Parathyroid adenoma (tissue), 2 donors: ENCODE results near the gene GCK.

Experiments used
- H2AFZ ChIP-seq: fragments of 300-600 bp; sonication (generic); one replicate; pipeline ENCODE4 v1.7.0; 2017; ENCODE audit warnings: antibody characterized with exemption, mild to moderate bottlenecking
- H3K27ac ChIP-seq: fragments of 300-600 bp; sonication (generic); one replicate; pipeline ENCODE4 v1.7.0; 2017
- H3K27me3 ChIP-seq: fragments of 300-600 bp; sonication (generic); one replicate; pipeline ENCODE4 v1.7.0; 2017; ENCODE audit warnings: low read length; ENCODE audit not compliant: control insufficient read depth, insufficient read depth
- H3K36me3 ChIP-seq: fragments of 300-600 bp; sonication (generic); one replicate; pipeline ENCODE4 v1.7.0; 2017; ENCODE audit warnings: low read length; ENCODE audit not compliant: control insufficient read depth, insufficient read depth
- H3K4me1 ChIP-seq: fragments of 300-600 bp; sonication (generic); one replicate; pipeline ENCODE4 v1.7.0; 2017; ENCODE audit warnings: control low read depth
- H3K4me2 ChIP-seq: fragments of 300-600 bp; sonication (generic); one replicate; pipeline ENCODE4 v1.7.0; 2017; ENCODE audit warnings: low read length
- H3K4me3 ChIP-seq: fragments of 300-600 bp; sonication (generic); one replicate; pipeline ENCODE4 v1.7.0; 2017; ENCODE audit warnings: low read depth, low read length
- H3K79me2 ChIP-seq: fragments of 300-600 bp; sonication (generic); one replicate; pipeline ENCODE4 v1.7.0; 2017; ENCODE audit warnings: control low read depth
- H3K9ac ChIP-seq: fragments of 300-600 bp; sonication (generic); one replicate; pipeline ENCODE4 v1.7.0; 2017; ENCODE audit warnings: mild to moderate bottlenecking
- H3K9me3 ChIP-seq: fragments of 300-600 bp; sonication (generic); one replicate; pipeline ENCODE4 v1.7.0; 2017; ENCODE audit warnings: low read length; ENCODE audit not compliant: control insufficient read depth
- TF ChIP-seq, protein P1 (sequence below): fragments of 300-600 bp; sonication (generic); IDR thresholded peaks from one replicate; pipeline ENCODE4 v1.7.0; 2017; ENCODE audit warnings: antibody characterized with exemption, mild to moderate bottlenecking
- donor health status: primary hyperparathyroidism.

The GCK gene

DNA sequence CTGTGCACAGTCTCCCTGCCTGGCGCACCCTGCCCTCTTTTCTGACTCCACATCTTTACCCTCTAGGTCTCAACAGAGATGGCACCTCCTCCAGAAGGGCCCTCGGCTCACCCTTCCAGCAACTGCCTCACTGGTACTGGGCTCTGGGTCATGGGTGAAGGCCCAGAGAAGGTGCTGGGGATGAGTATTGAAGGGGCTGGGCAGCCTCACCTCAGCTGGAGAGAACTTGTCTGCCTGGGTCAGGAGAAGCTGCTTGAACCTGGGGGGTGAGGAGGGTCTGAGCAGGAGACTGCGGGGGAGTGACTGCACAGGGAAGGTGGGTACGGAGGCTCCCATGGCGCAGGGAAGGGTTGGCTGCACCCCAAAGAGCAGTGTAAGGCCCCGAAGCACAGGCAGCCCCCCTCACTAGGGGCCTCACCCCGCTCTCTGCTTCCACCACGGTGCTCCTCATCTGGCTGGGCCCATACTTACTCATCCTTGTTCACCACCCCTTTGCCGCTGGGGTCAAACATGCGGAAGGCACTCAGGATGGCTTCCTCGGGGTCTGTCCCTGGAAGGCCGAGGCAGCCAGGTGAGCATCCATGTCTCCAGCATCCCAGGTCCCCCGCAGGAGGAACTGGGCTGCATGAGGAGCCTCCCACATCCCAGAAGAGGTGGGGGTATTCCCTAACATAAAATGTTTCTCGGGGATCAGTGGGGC is 49.8 kb downstream of the GCK start:
- Histone ChIP-seq H3K79me2 (no peaks in the 10 kb centered on the region), H3K4me3 (no peak overlapping the region), H2AFZ (no peak overlapping the region), H3K4me1 (no peaks in the 10 kb centered on the region), H3K9me3 (no peaks in the 10 kb centered on the region), H3K27ac (no peak overlapping the region), H3K9ac (no peak overlapping the region), H3K27me3 (no peaks in the 10 kb centered on the region), H3K36me3 (no peaks in the 10 kb centered on the region), H3K4me2 (no peak overlapping the region)
- TF ChIP-seq, protein P1, sequence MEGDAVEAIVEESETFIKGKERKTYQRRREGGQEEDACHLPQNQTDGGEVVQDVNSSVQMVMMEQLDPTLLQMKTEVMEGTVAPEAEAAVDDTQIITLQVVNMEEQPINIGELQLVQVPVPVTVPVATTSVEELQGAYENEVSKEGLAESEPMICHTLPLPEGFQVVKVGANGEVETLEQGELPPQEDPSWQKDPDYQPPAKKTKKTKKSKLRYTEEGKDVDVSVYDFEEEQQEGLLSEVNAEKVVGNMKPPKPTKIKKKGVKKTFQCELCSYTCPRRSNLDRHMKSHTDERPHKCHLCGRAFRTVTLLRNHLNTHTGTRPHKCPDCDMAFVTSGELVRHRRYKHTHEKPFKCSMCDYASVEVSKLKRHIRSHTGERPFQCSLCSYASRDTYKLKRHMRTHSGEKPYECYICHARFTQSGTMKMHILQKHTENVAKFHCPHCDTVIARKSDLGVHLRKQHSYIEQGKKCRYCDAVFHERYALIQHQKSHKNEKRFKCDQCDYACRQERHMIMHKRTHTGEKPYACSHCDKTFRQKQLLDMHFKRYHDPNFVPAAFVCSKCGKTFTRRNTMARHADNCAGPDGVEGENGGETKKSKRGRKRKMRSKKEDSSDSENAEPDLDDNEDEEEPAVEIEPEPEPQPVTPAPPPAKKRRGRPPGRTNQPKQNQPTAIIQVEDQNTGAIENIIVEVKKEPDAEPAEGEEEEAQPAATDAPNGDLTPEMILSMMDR: no peak

DNA sequence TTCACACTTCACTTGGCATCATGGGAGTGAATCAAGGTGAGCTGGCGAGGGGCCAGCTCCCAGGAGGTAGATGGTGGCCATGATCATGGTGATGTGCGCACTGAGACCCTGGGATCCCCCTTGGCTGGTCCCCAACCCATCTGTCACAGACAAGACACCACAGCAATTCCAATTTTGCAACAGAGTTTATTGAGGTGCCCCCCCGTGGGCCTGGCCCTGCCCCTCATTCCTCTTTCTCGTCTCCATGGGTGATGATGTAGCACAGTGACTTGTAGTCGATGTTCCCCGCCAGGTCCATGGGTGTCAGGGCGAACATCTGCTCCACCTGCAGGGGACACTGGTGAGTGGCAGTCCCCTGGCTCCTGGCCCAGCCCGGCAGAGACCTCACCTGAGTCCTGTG is 50.5 kb downstream of the GCK start:
- Histone ChIP-seq H3K79me2 (no peaks in the 10 kb centered on the region), H3K9me3 (no peaks in the 10 kb centered on the region), H3K27ac (no peak overlapping the region), H3K27me3 (no peaks in the 10 kb centered on the region), H3K4me2 (no peak overlapping the region), H3K9ac (no peak overlapping the region), H3K4me3 (no peak overlapping the region), H2AFZ (no peak overlapping the region), H3K36me3 (no peaks in the 10 kb centered on the region), H3K4me1 (no peaks in the 10 kb centered on the region)
- TF ChIP-seq, protein P1: no peak

DNA sequence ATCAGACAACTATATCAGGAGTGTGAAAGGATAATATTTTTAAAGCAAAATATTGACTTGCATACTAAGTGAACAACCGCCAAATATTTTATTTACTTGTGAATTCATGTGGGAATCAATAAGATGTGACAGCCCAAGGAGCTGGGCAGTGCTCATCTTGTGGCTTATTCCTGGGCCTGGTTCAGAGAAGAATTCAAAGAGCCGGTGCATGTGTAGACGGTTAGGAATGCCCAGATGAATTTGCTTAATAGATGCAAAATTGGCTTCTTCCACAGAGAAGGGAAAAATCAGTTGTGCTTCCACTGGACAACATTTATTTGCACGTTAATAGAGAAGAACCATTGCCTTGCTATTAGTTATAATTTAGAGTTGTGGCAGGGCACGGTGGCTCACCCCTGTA is 52.5 kb downstream of the GCK start:
- Histone ChIP-seq H3K36me3 (no peaks in the 10 kb centered on the region), H3K27ac (no peak overlapping the region), H3K27me3 (no peaks in the 10 kb centered on the region), H3K4me2 (no peak overlapping the region), H3K4me3 (no peak overlapping the region), H2AFZ (no peak overlapping the region), H3K9ac (no peak overlapping the region), H3K4me1 (peaks cover 5% of the 10 kb centered on the region), H3K9me3 (no peaks in the 10 kb centered on the region), H3K79me2 (no peaks in the 10 kb centered on the region)
- TF ChIP-seq, protein P1: no peak

GRCh38 chr7:44134943-44135628 is 54.2 kb downstream of the GCK start:
- Histone ChIP-seq H3K9ac (no peak overlapping the region), H3K4me2 (no peak overlapping the region), H3K27ac (no peak overlapping the region), H3K36me3 (no peaks in the 10 kb centered on the region), H3K4me3 (no peak overlapping the region), H3K4me1 (peaks cover 13% of the 10 kb centered on the region), H3K27me3 (no peaks in the 10 kb centered on the region), H3K79me2 (no peaks in the 10 kb centered on the region), H3K9me3 (no peaks in the 10 kb centered on the region), H2AFZ (no peak overlapping the region)
- TF ChIP-seq, protein P1: no peak
